Duodenal mucosa (tissue), 2 donors: ENCODE results near the gene CSE1L.
"Not testable (repeated sequence)": the region's sequence is repeated elsewhere in the genome, so short reads cannot be mapped to it uniquely, and the experiment has no call there.

ENCODE experiments used
- H3K27ac ChIP-seq: one replicate; pipeline ENCODE4 v1.7.0; 2013; ENCODE audit warnings: low read depth, low read length
- H3K27me3 ChIP-seq, 2 donors: one replicate each; pipeline ENCODE4 v1.7.0; 2013; ENCODE audit warnings: low read length in 2 of 2, control low read depth in 1 of 2; ENCODE audit not compliant: insufficient read depth in 2 of 2, control insufficient read depth in 1 of 2
- H3K36me3 ChIP-seq, 2 donors: one replicate each; pipeline ENCODE4 v1.7.0; 2013; ENCODE audit warnings: low read length in 2 of 2, control low read depth in 1 of 2; ENCODE audit not compliant: insufficient read depth in 2 of 2, control insufficient read depth in 1 of 2
- H3K4me1 ChIP-seq, 2 donors: one replicate each; pipeline ENCODE4 v1.7.0; 2013; ENCODE audit warnings: low read length in 2 of 2, control low read depth in 1 of 2; ENCODE audit not compliant: insufficient read depth in 2 of 2, control insufficient read depth in 1 of 2
- H3K4me3 ChIP-seq, 2 donors: one replicate each; pipeline ENCODE4 v1.7.0; 2013; ENCODE audit warnings: low read length in 2 of 2, low read depth in 1 of 2
- H3K9ac ChIP-seq, 2 donors: one replicate each; pipeline ENCODE4 v1.7.0; 2013; ENCODE audit warnings: low read length in 2 of 2, low read depth in 1 of 2
- H3K9me3 ChIP-seq, 2 donors: one replicate each; pipeline ENCODE4 v1.7.0; 2013; ENCODE audit warnings: low read length in 2 of 2, control low read depth in 1 of 2; ENCODE audit not compliant: control insufficient read depth in 1 of 2

Gene CSE1L

GRCh38 chr20:49122920-49123319, 76.8 kb downstream of the CSE1L start:
- Histone ChIP-seq H3K36me3 (peaks cover 34 to 65% of the 10 kb centered on the region in 2 donors), H3K4me1 (no peaks in the 10 kb centered on the region), H3K27ac (no peak overlapping the region), H3K9ac (no peak overlapping the region), H3K27me3 (no peaks in the 10 kb centered on the region), H3K4me3 (no peak overlapping the region), H3K9me3 (no peaks in the 10 kb centered on the region)

DNA sequence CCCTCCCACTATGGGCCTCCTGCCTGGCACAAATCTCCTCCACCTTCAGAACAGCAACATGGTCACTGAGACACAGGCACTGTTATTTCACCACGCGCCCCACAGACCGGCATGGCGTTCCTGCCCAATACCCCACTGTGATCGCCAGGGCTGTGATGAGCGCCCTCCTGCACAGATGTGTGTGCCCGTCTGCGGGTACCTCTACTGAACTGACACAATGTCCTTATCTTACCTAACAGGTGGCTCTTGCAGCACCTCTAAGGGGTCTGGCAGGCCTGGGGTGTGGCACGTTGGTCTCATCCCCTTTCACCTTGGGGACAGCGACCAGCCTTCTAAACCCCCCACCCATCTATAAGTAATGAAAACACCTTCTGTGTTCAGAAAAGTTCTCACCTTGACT, 77.9 kb downstream of the CSE1L start:
- Histone ChIP-seq H3K36me3 (peaks cover 25 to 60% of the 10 kb centered on the region in 2 donors), H3K9me3 (no peaks in the 10 kb centered on the region), H3K27me3 (no peaks in the 10 kb centered on the region), H3K4me3 (no peak overlapping the region), H3K4me1 (no peaks in the 10 kb centered on the region), H3K27ac (no peak overlapping the region), H3K9ac (no peak overlapping the region)

- peaks cover 0 to 5% of the 10 kb centered on the region in 2 donors for H3K4me1 ChIP-seq
- H3K27me3 ChIP-seq: no peaks in the 10 kb centered on the region
- no peak overlapping the region for H3K27ac ChIP-seq
- H3K36me3 ChIP-seq: peaks cover 12 to 49% of the 10 kb centered on the region in 2 donors
- H3K9me3 ChIP-seq: no peaks in the 10 kb centered on the region
- H3K4me3 ChIP-seq: no peak overlapping the region
- H3K9ac ChIP-seq: no peak overlapping the region
Measured at GRCh38 chr20:49132995-49133478, 86.9 kb downstream of the CSE1L start.

DNA sequence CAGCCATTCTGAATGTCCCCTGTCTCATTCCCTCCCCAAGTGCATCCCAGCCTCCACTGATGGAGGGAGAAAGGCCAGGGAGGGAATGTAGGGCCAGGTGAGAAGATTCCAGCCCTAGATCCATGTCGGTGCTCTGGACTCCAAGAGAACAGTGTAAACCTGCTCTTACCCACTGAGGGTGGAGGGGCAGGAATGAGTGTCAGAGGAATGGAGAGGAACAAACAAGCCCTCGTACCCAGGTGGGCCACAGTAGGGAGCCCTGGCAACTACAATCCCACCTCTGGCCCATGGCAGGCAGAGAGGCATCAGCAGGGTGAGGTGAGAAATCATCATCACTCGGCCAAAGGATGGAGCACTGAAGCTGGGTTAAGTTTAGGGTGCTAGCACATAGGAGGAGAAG, 87.5 kb downstream of the CSE1L start:
- Histone ChIP-seq H3K9ac (no peak overlapping the region), H3K9me3 (no peaks in the 10 kb centered on the region), H3K27ac (no peak overlapping the region), H3K4me3 (no peak overlapping the region), H3K36me3 (peaks cover 12 to 44% of the 10 kb centered on the region in 2 donors), H3K4me1 (peaks cover 0 to 5% of the 10 kb centered on the region in 2 donors), H3K27me3 (no peaks in the 10 kb centered on the region)

GRCh38 chr20:49134797-49135196, 88.7 kb downstream of the CSE1L start:
- not testable (repeated sequence) for H3K9ac ChIP-seq, H3K4me1 ChIP-seq, H3K9me3 ChIP-seq, H3K4me3 ChIP-seq, H3K27ac ChIP-seq, H3K27me3 ChIP-seq
- H3K36me3 ChIP-seq: peaks cover 12 to 44% of the 10 kb centered on the region in 2 donors

DNA sequence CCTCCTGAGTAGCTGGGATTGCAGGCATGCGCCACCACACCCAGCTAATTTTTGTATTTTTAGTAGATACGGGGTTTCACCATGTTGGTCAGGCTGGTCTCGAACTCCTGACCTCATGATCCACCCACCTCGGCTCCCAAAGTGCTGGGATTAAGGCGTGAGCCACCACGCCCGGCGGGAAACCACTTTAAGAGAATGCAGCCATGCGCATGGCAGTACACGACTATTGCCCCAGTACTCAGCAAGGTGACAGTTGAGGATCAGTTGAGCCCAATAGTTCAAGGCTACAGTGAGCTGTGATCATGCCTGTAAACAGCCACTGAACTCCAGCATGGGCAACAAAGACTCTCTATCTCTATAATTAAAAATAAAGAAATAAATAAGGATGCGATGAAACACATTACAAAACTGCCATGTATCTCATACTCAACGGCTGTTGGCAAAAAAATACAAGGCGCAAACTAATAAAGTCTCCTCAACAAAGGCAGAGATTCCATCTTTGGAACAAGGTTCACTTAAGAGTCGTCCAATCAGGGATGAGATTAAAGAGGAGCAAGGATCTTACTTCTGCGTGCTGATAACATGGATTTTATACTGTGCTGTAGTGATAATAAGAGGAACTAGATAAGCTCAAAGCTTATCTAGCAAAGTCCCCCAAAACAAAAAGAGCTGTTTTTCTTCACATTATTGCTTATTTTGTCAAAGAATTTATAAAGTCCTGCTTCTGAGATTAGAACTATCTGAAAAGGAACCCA, 90.9 kb downstream of the CSE1L start:
- Histone ChIP-seq H3K36me3 (peaks cover 6 to 28% of the 10 kb centered on the region in 2 donors), H3K27me3 (no peaks in the 10 kb centered on the region), H3K27ac (no peak overlapping the region), H3K4me3 (no peak overlapping the region), H3K9ac (no peak overlapping the region), H3K4me1 (peaks cover 0 to 5% of the 10 kb centered on the region in 2 donors), H3K9me3 (no peaks in the 10 kb centered on the region)

DNA sequence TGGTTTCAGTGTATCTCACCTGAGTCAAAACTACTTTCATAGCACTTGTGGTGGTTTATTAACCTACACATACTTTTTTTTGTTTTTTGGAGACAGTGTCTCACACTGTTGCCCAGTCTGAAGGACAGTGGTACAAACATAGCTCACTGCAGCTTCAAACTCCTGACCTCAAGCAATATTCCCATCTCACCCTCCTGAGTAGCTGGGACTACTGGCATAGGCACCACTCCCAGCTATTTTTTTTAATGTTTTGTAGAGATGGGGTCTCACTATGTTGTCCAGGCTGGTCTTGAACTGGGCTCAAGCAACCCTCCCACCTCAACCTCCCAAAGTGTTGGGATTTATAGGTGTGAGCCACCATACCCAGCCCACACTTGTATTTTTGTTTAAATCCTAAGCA, 92.3 kb downstream of the CSE1L start:
- H3K9ac ChIP-seq: no peak overlapping the region
- no peaks in the 10 kb centered on the region for H3K27me3 ChIP-seq
- H3K36me3 ChIP-seq: peaks cover 5 to 24% of the 10 kb centered on the region in 2 donors
- no peak overlapping the region for H3K4me3 ChIP-seq
- H3K27ac ChIP-seq: no peak overlapping the region
- peaks cover 0 to under 1% of the 10 kb centered on the region in 2 donors for H3K4me1 ChIP-seq
- H3K9me3 ChIP-seq: no peaks in the 10 kb centered on the region

DNA sequence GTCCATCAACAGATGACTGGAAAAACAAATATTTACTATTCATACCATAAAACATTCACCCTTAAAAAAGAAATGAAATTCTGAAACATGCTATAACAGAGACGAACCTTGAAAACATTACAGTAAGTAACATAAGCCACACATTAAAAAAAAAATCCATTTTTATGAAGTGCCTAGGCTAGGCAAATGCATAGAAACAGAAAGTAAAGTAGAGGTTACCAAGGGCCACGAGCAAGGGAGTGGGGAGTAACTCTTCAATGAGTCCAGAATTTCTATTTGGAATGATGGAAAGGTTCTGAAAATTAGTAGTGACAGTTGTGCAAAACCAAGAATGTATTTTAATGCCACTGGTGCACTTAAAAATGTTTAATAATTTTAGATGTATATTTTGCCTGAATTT, 94.3 kb downstream of the CSE1L start:
- H3K27ac ChIP-seq: no peak overlapping the region

GRCh38 chr20:49140834-49141233, 94.7 kb downstream of the CSE1L start:
- no peak overlapping the region for H3K4me3 ChIP-seq

More for the DNA sequence above, 94.3 kb downstream of the CSE1L start:
- Histone ChIP-seq H3K9me3 (no peaks in the 10 kb centered on the region), H3K9ac (no peak overlapping the region), H3K27me3 (no peaks in the 10 kb centered on the region), H3K36me3 (peaks cover 3 to 23% of the 10 kb centered on the region in 2 donors), H3K4me3 (no peak overlapping the region), H3K4me1 (no peaks in the 10 kb centered on the region)

More at GRCh38 chr20:49140834-49141233, 94.7 kb downstream of the CSE1L start:
- Histone ChIP-seq H3K9ac (no peak overlapping the region), H3K27ac (no peak overlapping the region), H3K36me3 (peaks cover 3 to 19% of the 10 kb centered on the region in 2 donors), H3K9me3 (no peaks in the 10 kb centered on the region), H3K27me3 (no peaks in the 10 kb centered on the region), H3K4me1 (no peaks in the 10 kb centered on the region)
